Heart left ventricle (tissue), 16 donors: ENCODE data around the gene LRRC2. TPM values are rescaled to one million over a fixed set of nuclear protein-coding genes. Genes with fewer than 3 reads are reported as not detected.

Experiments
- ATAC-seq, 4 donors: fragments of 200-7000 bp; cut with Tn5 transposase; one replicate each; pipeline ENCODE4 v1.9.1; 2020 to 2022; ENCODE audit warnings: moderate library complexity in 4 of 4, mild to moderate bottlenecking in 3 of 4, moderate number of reproducible peaks in 1 of 4
- DNase-seq, 5 donors: peaks; one replicate each; pipeline ENCODE4 v3.0.0-alpha.2; 2020
- H3K27ac ChIP-seq, 12 donors: fragments of 200-600 bp; sonication (generic) in 4 of 12; one replicate each; pipeline versions ENCODE4 v1.5.0 to v1.8.0; 2016 to 2022; ENCODE audit warnings: mild to moderate bottlenecking in 2 of 12
- H3K27me3 ChIP-seq, 9 donors: fragments of 200-600 bp; sonication (generic) in 2 of 9; one replicate each; pipeline versions ENCODE4 v1.5.1 to v1.8.0; 2016 to 2022; ENCODE audit warnings: mild to moderate bottlenecking in 3 of 9
- H3K36me3 ChIP-seq, 9 donors: fragments of 200-600 bp; sonication (generic) in 2 of 9; one replicate each; pipeline versions ENCODE4 v1.5.0 to v1.8.0; 2018 to 2022; ENCODE audit warnings: mild to moderate bottlenecking in 2 of 9
- H3K4me1 ChIP-seq, 12 donors: fragments of 200-600 bp; sonication (generic) in 4 of 12; one replicate each; pipeline versions ENCODE4 v1.5.0 to v1.8.0; 2016 to 2022; ENCODE audit warnings: mild to moderate bottlenecking in 3 of 12
- H3K4me3 ChIP-seq, 12 donors: fragments of 200-600 bp; sonication (generic) in 4 of 12; one replicate each; pipeline versions ENCODE4 v1.5.0 to v1.8.0; 2017 to 2022; ENCODE audit warnings: mild to moderate bottlenecking in 9 of 12, moderate library complexity in 4 of 12
- H3K9me3 ChIP-seq, 12 donors: fragments of 200-600 bp; sonication (generic) in 4 of 12; one replicate each; pipeline versions ENCODE4 v1.5.0 to v1.8.0; 2016 to 2022; ENCODE audit warnings: mild to moderate bottlenecking in 1 of 12
- POLR2A ChIP-seq, 2 donors: fragments of 450-650 bp; IDR thresholded peaks; one replicate each; pipeline ENCODE4 v1.6.1; 2017; ENCODE audit warnings: antibody characterized with exemption in 2 of 2, mild to moderate bottlenecking in 2 of 2, moderate library complexity in 2 of 2
- WGBS, 4 donors: extraction: QIAGEN DNeasy Blood & Tissue Kit in 2 of 4; methylation state at CpG; one replicate each; pipeline versions ENCODE4 v1.1.5 to v1.1.7; 2013 to 2018; 5-methylcytosine and 5-hydroxymethylcytosine counted together
- intact Hi-C, 10 donors: fragments of 100-400 bp; cut with DNase I; formaldehyde crosslinking; loops; one replicate each; pipeline versions ENCODE4 v1.11.1 to v1.14.2; 2022
- polyA plus RNA-seq, 2 donors: library from polyadenylated mRNA; stranded (reverse); fragments of 200-250 nt; gene quantifications; one replicate each; pipeline ENCODE4 v1.2.3, GENCODE V29; 2013
- total RNA-seq, 9 donors: library from RNA; depleted of rRNA in 2 of 9; stranded (reverse); fragments of >200 nt in 2 of 9; fragmentation: NEBNext Ultra II Directional in 3 of 9; extraction: Animal tissue kit (Norgen Biotek cat#: 25700) in 3 of 9; gene quantifications; one replicate each; pipeline versions ENCODE4 v1.1.0 to v1.2.4, GENCODE V29; 2016 to 2023
- TF ChIP-seq, protein P1 (sequence below), 12 donors: fragments of 200-600 bp; sonication (generic) in 4 of 12; IDR thresholded peaks; one replicate each; pipeline versions ENCODE4 v1.5.0 to v1.8.0; 2018 to 2022; ENCODE audit warnings: antibody characterized with exemption in 12 of 12, mild to moderate bottlenecking in 5 of 12
- donor health status: ischemic (EF 13 %, LVEDD 7.1; RV severe dilation, severe dysfunction).
- donor health status: healthy with polysubstance abuse.
- donor health status: DM: no; HTN: yes; CAD: no.
- donor health status: DM: no; HTN: no; CAD: no.
- donor health status: ischemic (EF 25% LVEDD 6.9; RV normal size, moderate dysfunction).
- donor health status: ischemic (EF 25% LVEDD 5.7; RV mildly dilated, moderate dysfunction).
- donor health status: healthy.
- donor health status: DM: yes; HTN: yes; CAD: no.
- donor health status: ischemic (EF 35%, LVEDD 5.7; RV mildly dilated, moderate dysfunction).
- donor health status: nonischemic (EF 11% LVEDD 7.7; RV severe dilation, severe dysfunction).
- donor health status: DM: yes; HTN: yes; CAD: no.
- donor health status: PGD.
- donor health status: ischemic (EF 29% LVEDD 5.4; RV normal size, mild dysfunction).
- donor health status: nonischemic (EF 23%, LVEDD 6.1; RV moderate dilation, normal function).

The LRRC2 gene
- total and polyA plus RNA-seq, 11 donors, result 20.7 to 147 (median 83.7) TPM

DNA sequence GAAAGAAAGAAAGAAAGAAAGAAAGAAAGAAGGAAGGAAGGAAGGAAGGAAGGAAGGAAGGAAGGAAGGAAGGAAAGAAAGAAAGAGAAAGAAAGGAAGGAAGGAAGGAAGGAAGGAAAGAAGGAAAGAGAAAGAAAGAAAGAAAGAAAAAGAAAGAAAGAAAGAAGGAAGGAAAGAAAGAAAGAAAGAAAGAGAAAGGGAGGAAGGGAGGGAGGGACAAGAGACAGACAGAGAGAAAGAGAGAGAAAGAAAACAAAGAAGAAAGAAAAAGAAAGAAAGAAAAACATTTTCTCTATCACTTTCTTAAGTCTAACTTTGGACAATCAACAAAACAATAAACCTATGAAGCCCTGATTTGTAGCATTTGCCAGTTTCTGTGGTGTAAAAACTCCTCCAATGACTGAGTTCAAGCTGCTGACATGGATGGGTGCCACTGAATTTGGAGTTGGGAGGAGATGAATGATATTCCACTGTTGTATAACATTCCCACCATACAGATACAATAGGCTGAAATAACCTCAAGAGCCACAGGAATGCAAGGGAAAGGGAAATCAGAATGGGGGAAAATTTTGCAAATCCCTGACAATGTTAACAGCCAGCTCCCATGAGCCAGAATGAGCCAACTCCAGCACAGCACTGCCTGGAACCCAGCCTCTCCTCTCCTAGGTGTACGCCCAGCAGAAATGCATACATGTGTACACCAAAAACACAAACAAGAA is 83.3 kb downstream of the LRRC2 start:
- intact Hi-C loops, result loop anchor here in 1 of 10 donors (10.0 kb wide), 1 partner anchor 142 kb away; no protein-coding TSS in a partner anchor
- Histone ChIP-seq H3K27me3 (no peaks in the 10 kb centered on the region), H3K9me3 (no peaks in the 10 kb centered on the region), H3K4me1 (peaks cover 0 to 5% (median 0%) of the 10 kb centered on the region in 12 donors), H3K36me3 (no peaks in the 10 kb centered on the region), H3K4me3 (no peak overlapping the region), H3K27ac (no peak overlapping the region)
- DNase-seq (no peak), ATAC-seq (no peak)
- TF ChIP-seq POLR2A (IDR thresholded peaks at IDR 0.05), result no peak
- TF ChIP-seq, protein P1, sequence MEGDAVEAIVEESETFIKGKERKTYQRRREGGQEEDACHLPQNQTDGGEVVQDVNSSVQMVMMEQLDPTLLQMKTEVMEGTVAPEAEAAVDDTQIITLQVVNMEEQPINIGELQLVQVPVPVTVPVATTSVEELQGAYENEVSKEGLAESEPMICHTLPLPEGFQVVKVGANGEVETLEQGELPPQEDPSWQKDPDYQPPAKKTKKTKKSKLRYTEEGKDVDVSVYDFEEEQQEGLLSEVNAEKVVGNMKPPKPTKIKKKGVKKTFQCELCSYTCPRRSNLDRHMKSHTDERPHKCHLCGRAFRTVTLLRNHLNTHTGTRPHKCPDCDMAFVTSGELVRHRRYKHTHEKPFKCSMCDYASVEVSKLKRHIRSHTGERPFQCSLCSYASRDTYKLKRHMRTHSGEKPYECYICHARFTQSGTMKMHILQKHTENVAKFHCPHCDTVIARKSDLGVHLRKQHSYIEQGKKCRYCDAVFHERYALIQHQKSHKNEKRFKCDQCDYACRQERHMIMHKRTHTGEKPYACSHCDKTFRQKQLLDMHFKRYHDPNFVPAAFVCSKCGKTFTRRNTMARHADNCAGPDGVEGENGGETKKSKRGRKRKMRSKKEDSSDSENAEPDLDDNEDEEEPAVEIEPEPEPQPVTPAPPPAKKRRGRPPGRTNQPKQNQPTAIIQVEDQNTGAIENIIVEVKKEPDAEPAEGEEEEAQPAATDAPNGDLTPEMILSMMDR (IDR thresholded peaks at IDR 0.05), result no peak
- 80 to 95% (median 89%) methylated on average over 1 of the region's 1 CpG for WGBS, 4 donors

DNA sequence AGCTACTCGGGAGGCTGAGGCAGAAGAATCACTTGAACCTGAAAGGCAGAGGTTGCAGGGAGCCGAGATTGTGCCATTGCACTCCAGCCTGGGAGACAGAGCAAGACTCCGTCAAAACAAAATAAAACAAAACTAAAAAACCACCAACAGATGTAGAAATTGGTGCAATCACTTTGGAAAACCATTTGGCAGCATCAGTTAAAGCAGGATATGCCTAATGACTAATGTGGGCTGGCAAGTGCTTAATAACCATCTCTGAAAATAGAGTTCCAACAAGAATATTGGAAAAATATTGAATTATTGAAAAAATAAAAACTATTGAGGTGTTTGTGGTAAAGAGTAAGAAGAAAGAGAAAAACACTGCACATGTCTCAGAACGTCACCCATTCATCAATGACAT is 84.5 kb downstream of the LRRC2 start:
- H3K4me3 ChIP-seq, result no peak overlapping the region
- no peaks in the 10 kb centered on the region for H3K9me3 ChIP-seq
- peaks cover 0 to 5% (median 0%) of the 10 kb centered on the region in 12 donors for H3K4me1 ChIP-seq
- intact Hi-C loops, result loop anchor here in 1 of 10 donors (10.0 kb wide), 1 partner anchor 143 kb away; no protein-coding TSS in a partner anchor
- no peak overlapping the region for H3K27ac ChIP-seq
- H3K27me3 ChIP-seq, result no peaks in the 10 kb centered on the region
- DNase-seq (no peak), ATAC-seq (no peak)
- TF ChIP-seq POLR2A (IDR thresholded peaks at IDR 0.05), result no peak
- H3K36me3 ChIP-seq, result no peaks in the 10 kb centered on the region
- 92 to 96% (median 94%) methylated on average over 4 of the region's 4 CpGs for WGBS, 4 donors

DNA sequence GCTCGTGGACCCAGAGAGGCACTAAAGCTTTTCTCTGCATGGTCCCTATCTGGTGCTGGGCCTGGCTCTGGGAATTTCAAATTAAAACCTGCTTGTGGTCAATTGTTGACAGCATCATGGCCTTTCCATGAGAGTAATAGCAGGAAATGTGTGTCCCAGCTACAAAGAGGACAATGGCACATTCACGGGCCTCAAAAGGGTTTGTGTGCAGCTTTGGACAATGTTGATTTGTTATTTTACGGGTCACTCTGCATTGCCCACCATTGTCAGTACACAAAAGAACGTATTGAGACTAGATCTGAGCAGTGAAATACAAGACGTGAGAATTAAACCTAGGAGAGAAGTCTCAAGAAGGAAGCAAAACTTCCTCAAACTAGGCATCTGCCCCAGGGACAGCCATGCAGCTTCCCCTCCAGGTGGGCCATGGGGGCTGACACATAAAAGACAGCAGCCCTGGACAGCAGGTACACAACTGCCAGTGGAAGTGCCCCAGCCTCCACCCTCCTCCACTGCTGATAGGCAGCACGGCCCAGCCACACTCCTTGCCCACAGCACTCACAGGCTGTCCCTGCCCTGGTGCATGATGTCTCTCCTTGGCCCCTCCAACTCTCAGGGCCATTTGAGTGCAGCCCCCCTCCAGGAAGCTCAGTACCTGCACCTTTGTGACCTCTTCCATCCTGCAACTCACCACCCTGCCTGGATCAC is 85.5 kb downstream of the LRRC2 start:
- TF ChIP-seq POLR2A (IDR thresholded peaks at IDR 0.05), result no peak
- TF ChIP-seq, protein P1 (IDR thresholded peaks at IDR 0.05), result no peak
- DNase-seq, result no peak
- Histone ChIP-seq H3K4me1 (peaks cover 0 to 5% (median 0%) of the 10 kb centered on the region in 12 donors), H3K36me3 (no peaks in the 10 kb centered on the region), H3K27ac (no peak overlapping the region), H3K9me3 (no peaks in the 10 kb centered on the region), H3K27me3 (no peaks in the 10 kb centered on the region), H3K4me3 (no peak overlapping the region)
- WGBS, 4 donors, result 87 to 90% (median 88%) methylated on average over 6 of the region's 6 CpGs
- ATAC-seq, result no peak
- intact Hi-C loops, result loop anchor here in 1 of 10 donors (10.0 kb wide), 1 partner anchor 144 kb away; no protein-coding TSS in a partner anchor

DNA sequence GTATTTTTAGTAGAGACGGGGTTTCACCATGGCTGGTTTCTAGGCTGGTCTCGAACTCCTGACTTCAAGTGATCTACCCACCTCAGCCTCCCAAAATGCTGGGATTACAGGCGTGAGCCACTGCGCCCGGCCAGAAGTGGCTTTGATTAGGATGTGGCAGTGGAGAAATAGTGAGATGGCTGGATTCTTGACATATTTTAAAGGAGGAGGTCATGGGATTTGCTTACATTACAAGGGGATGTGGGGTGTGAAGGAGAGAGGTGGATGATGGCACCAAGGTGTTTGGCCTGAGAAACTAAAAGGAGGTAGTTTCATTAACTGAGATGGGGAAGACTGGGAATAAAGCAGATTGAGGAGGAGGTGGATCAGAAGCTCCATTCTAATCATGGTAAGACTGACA is 86.4 kb downstream of the LRRC2 start:
- ATAC-seq (no peak), DNase-seq (no peak)
- no peak overlapping the region for H3K4me3 ChIP-seq
- TF ChIP-seq, protein P1 (IDR thresholded peaks at IDR 0.05), result no peak
- TF ChIP-seq POLR2A (IDR thresholded peaks at IDR 0.05), result no peak
- peaks cover 0 to 5% (median under 1%) of the 10 kb centered on the region in 12 donors for H3K9me3 ChIP-seq
- intact Hi-C loops, result loop anchor here in 1 of 10 donors (10.0 kb wide), 1 partner anchor 145 kb away; no protein-coding TSS in a partner anchor
- peaks cover 0 to 5% (median 0%) of the 10 kb centered on the region in 12 donors for H3K4me1 ChIP-seq
- H3K36me3 ChIP-seq, result no peaks in the 10 kb centered on the region
- WGBS, 4 donors, result 72 to 85% (median 81%) methylated on average over 5 of the region's 5 CpGs
- H3K27ac ChIP-seq, result no peak overlapping the region
- H3K27me3 ChIP-seq, result no peaks in the 10 kb centered on the region
